Measurements from ENCODE around the gene OBP2B.
"Not testable (repeated sequence)": the region's sequence is repeated elsewhere in the genome, so short reads cannot be mapped to it uniquely, and the experiment has no call there.

OBP2B gene

DNA sequence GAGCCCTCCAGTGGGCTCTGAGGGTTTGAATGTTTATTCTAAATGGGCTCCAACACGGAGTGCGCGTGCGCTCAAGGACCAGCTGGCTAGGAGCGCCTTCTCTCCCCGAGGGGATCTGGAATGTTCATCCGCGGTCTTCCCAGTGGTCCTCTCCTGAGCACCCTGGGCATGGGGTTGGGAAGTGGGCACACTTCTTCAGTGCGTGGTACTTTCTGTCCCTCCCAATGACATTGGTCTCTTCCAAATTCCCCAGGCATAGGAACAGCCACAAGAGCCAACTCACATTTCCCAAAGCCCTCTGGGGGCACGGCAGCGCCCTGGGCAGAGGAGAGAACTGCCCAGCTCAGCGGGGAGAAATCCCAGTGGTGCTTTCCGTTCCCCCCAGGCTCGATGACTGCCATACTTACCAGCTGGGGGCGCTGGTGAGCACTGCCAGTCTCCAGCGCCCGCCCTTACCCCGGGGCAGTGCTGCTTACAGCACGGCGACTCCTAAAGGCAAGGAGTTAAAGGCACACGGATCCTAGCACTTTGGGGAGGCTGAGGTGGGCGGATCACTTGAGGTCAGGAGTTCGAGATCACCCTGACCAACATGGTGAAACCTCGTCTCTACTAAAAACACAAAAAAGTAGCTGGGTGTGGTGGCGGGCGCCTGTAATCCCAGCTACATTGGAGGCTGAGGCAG, 29.9 kb upstream of the OBP2B start:
- peak; percentile 11 to 53 (median 11) for DNase-seq (ENCODE audit: low read depth in 3 of 3, low spot score in 1 of 3)

DNA sequence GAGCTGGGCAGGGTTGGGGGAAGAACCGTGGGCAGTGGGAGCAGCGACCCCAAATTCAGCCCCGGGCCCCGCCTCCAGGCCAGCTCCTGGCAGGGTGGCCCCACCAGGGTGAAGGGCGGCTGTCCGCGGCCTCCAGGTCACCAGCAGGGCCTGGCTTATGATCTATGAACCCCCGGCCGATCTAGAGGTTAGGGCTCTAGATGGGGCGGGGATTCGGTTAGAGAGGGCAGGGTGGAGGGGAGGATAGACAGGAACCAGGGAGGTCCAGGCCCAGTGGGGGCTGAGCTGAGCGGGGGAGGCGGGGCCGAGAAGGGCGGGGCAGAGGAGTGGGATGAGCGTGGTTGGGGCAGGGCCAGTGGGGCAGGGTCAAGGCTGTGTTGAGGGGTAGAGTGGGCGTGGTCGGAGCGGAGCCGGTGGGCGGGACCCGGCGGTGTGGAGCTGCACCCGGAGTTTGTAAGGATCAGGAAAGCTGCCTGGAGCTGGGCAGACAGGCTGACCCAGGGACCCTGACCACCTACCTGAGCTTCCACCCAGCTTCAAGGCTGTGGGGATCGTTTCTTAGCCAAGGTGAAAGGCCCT, 29.3 kb upstream of the OBP2B start:
- peak in 1 of 3 donors; percentile 7 for DNase-seq (ENCODE audit: low read depth in 3 of 3, low spot score in 1 of 3)

DNA sequence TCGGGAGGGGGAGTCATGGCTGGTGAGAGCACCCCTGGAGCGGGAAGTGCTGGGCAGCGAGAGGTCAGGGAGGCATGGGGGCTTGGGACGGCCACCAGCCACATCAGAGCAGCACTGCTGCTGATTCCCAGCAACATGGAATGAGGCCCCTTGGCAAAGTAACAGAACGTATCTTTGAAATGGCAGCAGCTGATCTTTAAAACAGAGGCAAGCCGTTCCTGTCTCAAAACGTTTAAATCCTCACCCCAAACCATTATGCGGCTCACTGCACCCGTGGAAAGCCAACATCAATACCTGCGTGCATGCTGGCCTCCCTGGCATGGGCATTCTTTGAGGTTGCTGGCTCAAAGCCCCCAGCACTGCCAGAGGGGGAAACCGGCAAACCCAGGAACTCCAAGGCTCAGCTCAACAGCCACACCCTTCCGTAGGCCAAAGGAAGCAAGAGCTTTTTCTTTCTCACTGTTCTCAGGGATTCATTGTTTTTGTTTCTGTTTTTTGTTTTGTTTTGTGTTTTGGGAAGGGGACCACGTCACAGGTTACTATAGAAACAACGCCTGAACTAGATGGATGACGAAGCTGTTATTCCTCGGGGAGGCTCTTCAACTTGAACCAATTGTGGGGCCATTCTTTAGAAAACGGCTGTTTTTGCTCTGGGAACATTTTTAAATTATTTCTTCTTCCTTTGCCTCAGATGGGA, 28.1 kb upstream of the OBP2B start:
- no peak for DNase-seq (ENCODE audit: low read depth in 3 of 3, low spot score in 1 of 3)

DNA sequence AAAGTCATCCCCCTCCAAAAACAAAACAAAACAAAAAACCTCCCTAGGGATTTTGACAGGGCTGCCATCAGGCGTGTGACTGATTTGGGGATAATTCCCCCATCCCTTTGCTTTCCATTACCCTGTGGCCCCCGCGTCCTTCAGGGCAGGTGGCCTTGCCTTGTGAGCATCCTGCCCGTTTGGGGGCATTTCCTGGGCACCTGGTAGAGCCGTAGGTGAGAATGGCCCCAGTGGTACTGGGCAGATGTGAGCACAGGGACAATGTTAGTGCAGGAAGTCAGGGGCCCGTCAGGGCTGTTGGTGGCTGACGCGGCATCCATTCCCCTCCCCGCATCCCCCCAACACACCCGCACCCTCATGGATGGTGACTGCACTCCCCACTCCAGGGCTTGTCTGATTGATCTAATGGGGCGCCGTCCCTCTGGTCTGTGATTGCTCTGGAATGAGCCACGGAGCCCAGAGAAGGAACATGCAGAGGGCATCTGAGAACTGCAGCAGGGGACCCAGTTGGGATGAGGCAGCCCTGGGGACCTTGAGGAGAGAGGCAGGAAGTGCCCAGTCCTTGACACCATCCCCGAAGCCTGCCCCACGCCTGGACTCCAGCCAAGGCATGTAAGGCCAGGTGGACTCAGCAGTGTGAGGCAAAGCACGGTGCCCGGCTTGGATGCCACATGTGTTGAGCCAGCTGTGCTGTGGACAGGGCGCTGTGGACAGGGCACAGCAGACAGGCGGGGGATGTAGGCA, 27.4 kb upstream of the OBP2B start:
- DNase-seq (ENCODE audit: low read depth in 3 of 3, low spot score in 1 of 3) = not testable (repeated sequence)

DNA sequence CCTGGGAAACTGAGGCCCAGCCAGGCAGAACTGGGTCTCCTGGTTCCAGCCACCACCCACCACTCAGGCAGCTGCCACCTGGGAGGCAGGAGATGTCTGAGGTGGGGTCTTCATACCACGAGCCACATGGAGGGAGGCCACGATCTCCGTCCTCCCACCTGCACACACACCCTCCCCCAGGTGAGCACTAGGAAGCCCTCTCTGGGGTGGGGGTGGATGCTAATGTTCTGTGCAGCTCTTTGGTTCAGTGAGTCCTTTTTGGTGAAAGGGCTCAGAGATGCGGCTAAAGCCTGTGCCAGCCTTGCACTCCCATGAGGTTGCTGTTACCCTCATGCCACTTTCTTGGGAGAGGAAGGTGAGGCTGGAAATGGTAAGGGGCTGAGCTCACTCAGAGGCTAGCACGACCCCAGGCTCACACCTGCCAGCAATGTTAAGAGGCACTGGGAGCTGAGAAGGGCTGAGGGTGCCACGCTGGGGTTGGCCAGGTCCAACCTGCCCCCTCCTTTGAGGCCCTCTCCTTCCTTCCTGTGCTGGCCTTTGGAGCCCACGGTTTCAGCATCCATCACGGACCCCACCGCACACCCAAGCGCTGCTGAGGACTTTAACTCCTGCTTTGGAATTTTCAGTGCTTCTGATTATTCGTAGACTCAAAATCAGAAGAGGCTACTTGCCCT, 26.6 kb upstream of the OBP2B start:
- DNase-seq (ENCODE audit: low read depth in 3 of 3, low spot score in 1 of 3) = no peak

DNA sequence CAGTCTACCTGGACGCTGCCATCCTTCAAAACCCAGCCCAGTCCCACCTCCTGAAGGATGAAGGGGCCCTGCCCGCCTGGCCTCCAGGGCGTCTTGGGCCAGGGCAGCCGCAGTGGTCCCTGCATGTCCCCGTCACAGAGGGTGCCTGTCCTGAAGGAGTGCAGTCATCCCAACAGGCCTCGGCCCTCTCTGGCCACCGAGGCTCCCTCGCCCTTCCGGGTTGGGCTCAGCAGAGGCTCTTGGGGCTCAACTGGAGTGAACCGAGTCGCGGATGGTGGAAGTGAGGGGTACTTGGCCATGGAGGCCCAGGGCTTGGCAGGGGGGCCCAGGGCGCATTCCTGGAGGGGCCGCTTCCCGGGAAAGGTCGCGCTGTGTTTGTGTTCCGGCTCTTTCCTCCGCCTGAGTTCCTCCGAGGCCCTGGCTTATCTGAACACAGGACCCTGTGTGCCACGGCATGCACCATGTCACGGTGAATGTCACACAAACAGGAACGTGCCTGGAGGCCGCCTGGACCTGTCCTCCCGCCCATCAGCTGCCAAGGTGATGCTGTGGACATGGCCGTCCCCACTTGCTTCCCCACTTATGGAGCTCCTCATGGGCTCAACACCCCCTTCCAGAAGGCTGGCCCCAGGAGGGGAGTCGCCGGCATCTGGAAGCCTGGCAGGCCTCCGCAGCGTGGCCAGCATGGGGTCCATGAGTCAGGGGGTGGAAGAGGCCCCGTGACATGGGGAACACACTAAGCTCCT, 25.7 kb upstream of the OBP2B start:
- no peak for DNase-seq (ENCODE audit: low read depth in 3 of 3, low spot score in 1 of 3)

DNA sequence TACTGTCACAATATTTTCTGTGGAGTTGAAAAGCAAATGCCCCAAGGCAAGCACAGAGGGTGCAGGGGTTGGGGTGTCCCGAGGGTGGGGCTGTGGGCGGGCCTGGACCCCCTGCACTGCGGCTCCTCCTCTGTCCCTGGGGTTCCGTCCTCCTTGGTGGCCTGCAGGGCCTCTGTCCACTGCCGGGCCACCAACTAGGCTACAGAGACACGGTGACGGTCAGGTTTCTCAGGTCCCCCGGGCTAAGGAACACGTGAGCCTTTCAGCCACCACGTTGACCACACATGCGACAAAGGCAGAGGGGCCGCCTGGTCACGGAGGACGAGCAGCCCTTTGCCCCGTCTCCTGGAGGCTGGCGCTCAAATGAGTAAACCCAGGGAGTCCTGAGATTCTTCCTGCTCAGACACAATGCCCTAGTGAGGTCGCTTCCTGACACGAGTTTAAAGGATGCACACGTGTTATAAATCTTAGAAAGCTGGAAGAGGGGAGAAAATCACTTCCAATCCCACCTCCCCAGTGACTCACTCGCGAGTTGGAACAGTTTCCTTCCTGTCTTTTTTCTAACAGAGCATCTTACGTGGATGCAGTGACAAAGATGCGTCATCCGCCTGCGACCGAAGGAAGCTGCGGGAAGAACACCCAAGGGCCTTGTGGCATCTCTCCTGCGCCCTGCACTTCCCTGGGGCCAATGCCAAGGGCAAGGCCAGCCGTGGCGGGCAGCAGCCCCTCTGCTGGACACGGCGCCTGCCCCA, 24.8 kb upstream of the OBP2B start:
- DNase-seq (ENCODE audit: low read depth in 3 of 3, low spot score in 1 of 3) = no peak

DNA sequence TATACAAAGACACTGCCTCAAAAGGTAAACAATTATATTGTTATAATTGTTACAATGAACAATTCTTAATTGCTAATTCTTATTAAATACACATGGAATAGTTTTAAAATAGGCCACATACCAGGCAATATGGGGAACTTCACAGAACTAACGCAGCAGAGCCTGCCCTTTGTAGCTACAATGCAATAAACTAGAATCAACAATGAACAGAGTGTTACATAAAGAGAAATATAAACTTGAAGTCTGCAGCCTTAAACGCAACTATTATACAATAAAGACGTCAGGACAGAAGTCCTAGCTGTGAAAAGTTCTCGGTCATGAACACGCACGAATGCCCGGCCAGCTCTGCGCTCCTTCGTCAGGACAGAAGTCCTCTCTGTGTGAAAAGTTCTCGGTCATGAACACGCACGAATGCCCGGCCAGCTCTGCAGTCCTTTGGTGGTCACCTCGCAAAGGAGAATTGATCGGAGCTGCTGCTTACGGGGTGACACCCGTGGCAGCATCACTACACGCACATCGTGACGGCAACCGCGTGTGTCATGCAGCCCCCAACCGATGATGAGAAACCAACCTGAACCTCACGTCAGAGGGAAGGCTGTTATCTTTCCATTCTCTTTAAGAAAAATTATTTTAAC, 23.0 kb upstream of the OBP2B start:
- not testable (repeated sequence) for DNase-seq (ENCODE audit: low read depth in 3 of 3, low spot score in 1 of 3)

DNA sequence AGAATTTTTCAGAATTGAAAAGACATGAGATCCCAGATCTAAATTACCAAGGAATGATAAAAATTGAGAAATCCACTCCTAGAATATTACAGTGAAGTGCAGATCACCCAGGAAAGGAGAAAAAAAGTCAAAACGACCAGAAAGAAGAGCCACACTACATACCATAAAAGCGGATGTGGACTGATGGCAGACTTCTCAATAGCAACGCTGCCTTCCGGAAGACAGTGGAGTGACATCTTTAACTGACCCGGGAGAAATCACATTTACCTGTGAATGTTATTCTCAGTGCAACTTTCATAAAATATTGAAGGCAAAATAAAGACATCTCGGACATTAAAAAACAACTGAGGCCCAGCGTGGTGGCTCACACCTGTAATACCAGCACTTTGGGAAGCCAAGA, 21.5 kb upstream of the OBP2B start:
- not testable (repeated sequence) for DNase-seq (ENCODE audit: low read depth in 3 of 3, low spot score in 1 of 3)

DNA sequence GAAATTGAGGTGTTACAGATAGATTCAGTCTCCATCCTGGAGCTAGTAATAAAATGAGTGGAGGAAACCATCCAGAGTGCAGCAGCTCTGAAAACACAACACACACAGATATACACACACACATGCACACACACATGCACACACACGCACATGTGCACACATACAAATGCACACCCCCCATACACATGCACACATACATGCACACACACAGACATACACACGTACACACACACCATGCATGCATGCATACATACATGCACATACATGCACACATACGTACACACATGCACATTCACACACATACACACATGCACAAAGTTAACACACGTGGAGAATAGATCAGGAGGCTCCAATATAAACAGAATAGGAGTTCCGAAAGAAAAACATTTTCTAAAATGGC, 21.0 kb upstream of the OBP2B start:
- no peak for DNase-seq (ENCODE audit: low read depth in 3 of 3, low spot score in 1 of 3)

DNA sequence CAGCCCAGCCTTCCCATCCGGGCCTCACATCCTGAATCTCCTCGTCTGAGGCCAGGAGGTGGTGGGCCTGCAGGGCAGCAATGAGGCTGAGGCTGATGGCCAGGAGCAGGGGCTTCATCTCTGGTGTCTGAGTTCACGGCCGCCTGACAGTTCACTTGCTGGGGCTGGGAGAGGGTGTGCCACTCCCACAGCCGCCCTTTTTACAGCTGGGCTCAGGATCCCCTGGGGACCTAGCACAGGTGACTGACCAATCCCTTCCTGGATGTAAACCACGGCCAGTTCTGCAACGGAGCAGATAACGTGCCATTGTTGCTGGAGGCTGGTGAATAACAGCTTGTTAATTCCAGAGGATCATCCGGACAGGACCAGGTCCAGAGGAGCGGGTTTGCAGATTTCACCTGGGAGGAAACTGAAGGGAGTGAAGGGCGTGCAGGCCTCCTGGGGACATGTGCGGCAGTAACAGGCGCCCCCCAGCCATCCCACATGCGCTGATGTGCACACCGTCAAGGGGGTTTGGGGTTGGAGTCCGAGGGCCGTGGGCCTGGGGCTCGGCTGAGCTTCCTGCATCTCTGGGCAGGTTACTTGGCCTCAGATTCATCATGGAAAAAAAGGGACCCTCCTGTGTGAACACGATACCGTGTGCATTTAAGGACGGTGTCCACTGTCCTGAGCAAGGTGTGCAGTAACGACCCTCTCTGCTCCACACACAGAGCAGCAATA, 19.6 kb upstream of the OBP2B start:
- not testable (repeated sequence) for DNase-seq (ENCODE audit: low read depth in 3 of 3, low spot score in 1 of 3)

DNA sequence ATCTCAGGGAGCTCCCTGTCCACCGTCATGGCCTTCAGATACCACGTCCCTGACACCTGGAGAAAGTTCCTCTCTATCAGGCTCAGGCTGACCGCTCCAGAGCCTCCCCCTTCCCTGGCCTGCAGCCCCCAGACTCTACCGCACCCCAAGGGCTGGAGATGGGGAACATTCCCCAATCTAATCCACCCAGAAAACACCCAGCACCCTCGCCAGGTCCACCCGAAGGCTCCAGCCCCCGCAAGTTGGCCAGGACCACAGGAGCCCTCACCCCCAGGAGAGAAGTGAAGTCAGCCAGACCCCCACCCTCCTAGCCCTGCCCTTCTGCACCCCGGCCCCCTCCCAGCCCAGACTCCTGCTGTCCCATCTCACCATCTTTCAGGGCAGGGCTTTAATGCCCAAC, 18.9 kb upstream of the OBP2B start:
- DNase-seq (ENCODE audit: low read depth in 3 of 3, low spot score in 1 of 3) = not testable (repeated sequence)

DNA sequence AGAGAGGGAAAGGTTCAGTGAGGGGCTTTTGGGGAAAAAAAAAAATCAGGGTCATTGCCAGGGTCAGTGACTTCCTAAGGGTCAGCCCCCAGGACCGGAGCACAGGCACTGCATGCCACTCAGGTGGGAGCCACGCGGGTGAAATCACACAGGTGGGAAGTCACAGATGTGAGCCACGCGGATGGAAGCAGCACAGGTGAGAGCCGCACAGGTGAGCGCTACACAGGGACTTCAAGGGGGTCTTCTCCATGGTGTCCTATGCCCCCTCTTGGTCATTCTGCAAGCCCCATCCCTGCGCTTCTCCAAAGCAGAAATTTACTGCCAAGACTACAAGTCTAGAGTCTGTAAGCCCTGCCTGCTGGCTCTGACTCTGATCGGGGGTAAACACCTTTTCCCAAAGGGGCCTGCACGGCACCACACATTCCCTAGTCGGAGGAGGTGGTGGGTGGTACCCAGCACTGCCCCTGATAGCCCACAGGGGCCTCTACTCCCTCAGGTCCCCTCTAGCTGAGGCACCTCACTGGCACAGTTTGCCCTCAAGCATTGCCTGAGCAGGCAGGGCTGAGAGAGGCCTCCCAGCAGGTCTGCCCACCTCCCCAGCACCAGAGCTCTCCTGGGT, 18.3 kb upstream of the OBP2B start:
- DNase-seq (ENCODE audit: low read depth in 3 of 3, low spot score in 1 of 3) = no peak

DNA sequence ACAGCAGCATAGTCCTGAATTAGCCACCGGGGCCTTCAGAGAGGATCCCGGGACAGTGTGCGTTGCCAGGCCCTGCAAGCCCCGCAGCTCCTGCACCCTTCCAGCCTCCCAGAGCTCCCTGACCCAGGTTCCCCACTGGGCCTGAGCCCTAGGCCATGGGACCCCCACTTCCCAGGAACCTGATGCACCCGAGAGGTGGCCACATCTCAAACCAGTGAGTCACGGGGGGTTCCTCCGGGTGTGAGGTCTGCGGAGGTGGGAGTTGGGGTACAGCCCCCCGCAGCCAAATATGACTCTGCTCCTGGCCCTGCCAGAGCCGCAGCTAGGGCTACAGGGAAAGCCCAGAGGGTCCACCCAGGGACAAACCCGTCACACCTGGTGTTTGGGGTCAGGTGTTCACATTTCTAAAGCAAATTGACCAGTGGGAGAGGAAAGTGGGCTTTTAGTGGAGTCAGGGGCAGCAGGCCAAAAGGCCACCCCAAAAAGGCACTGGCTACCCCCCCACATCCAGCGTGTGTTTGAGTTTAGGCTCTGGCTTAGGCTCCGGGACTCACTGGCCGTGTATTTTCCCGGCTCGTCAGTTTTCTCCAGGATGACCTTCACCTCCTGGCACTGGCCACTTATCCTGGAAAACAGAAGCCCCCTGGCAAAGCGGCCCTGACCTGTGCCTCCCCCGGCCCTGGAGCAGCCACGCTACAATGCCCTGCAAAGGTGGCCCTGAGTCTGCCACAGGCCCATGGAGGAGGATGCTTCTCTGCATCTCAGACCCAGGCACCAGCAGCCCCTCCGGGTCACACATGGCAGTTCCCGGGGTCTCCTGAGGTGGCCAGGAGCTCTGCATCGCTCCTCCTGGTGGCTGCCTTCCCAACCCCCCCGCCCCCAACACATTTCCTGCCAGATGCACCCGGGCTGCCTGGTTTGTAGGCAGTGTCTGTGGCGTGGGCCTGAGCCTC, 17.4 kb upstream of the OBP2B start:
- DNase-seq (ENCODE audit: low read depth in 3 of 3, low spot score in 1 of 3) = no peak

DNA sequence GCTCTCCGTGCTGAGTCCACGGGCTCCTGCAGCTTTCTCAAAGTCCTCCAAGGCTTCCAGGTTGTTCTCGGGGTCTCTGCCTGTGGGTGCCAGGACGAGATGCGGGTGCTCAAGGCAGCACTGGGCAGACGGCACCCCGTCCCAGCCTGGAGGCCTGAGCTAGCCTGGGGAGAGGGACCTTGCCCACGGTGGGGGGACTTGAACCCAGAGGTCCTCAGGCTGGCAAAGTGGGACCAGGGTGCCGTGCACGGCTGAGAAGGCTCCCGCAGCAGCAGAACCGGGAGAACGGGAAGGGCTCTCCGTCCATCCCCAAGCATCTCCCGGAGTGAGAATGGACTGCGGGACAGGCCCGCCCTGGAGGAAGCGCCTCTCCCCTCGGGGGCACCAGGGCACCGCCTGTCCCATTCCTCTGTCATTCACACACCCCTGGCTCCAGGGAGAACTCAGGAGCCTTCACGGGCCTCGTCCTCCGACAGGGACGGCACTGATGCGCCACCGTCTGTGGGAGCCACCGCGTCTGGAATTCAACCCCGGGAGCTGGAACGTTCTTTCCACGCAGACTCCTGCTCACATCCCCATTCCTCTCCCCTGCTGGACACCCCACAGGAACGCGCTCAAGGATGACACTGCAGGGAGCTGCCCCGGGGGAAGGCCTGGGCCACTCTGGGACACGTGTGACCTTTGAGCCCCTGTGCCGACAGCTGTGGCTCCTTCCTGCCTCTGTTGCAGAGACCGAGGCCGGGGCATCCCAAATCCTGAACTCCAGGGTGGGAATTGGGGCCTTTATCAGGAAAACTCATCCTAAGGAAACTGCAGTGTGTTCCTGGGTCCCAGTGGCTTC, 16.3 kb upstream of the OBP2B start:
- DNase-seq (ENCODE audit: low read depth in 3 of 3, low spot score in 1 of 3) = no peak

DNA sequence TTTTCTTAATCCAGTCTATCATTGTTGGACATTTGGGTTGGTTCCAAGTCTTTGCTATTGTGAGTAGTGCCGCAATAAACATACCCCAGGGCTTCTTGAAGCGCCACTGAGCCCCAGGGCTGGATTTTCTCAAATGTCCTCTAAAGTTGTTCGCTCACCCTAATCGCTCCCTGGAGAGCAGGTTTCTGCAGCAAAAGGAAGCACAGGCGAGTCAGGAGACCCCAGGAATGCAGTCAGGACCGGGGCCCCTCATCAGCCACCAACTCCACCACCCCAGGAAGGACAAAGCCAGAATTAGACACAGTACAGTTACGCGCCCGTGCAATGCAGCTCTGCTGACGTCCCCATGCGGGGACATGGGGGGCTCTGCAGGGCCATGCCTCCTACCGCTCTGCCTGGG, 15.7 kb upstream of the OBP2B start:
- DNase-seq (ENCODE audit: low read depth in 3 of 3, low spot score in 1 of 3) = no peak
